K562 (cell line): ENCODE data around the gene HPS1. TPM values are rescaled to one million over a fixed set of nuclear protein-coding genes. Genes with fewer than 3 reads are reported as not detected.

Experiments
- ATAC-seq: fragments of 200-7000 bp; cut with Tn5 transposase; 3 replicates; pipeline ENCODE4 v1.9.1; 2020; ENCODE audit warnings: moderate library complexity
- BruUV-seq: library from RNA; stranded (reverse); fragments of 400-500 nt; replicated peaks from 2 replicates; lab custom pipeline; 2021; lab: Mats Ljungman, UMichigan
- CTCF ChIA-PET: fragments of 300-600 bp; formaldehyde crosslinking; extraction: SDS; loops from one replicate; lab custom pipeline; 2021; ENCODE audit warnings: low intra/inter-chr PET ratio; lab: Yijun Ruan, JAX
- POLR2A ChIA-PET: fragments of 300-600, 350-650 bp; sonication (Branson Sonifier 250); formaldehyde crosslinking; extraction: SDS; loops from one replicate; lab custom pipeline; 2021; ENCODE audit warnings: antibody characterized with exemption, inconsistent platforms; lab: Yijun Ruan, JAX
- DNase-seq, 4 experiments: peaks; one replicate each; pipeline versions ENCODE4 v3.0.0 to v3.0.0-alpha.2; 2011 to 2018; ENCODE audit warnings: low spot score in 3 of 4, mixed read lengths in 3 of 4; ENCODE audit errors: extremely low read depth in 1 of 4
- FAIRE-seq: peaks from 2 replicates; lab custom pipeline; 2011; peaks lifted over from hg19 to GRCh38; lab: Jason Lieb, UNC
- H2AFZ ChIP-seq: 2 replicates; pipeline ENCODE4 v1.6.0; 2011; ENCODE audit warnings: low read depth, low read length, control low read depth, inconsistent platforms
- H3K27ac ChIP-seq: fragments of 200-600 bp; 3 replicates; pipeline ENCODE4 v1.8.0; 2011; ENCODE audit warnings: low read depth, mild to moderate bottlenecking, control low read depth, inconsistent platforms, low read length, moderate library complexity, mixed read lengths; ENCODE audit errors: extremely low read depth
- H3K27me3 ChIP-seq, 2 experiments: fragments of 300-600 bp in 1 of 2; 2 replicates in 1 of 2; 3 replicates in 1 of 2; pipeline versions ENCODE4 v1.6.0 to v1.8.0; 2011; ENCODE audit warnings: inconsistent platforms in 2 of 2, low read length in 2 of 2, mild to moderate bottlenecking in 1 of 2, mixed read lengths in 1 of 2, moderate library complexity in 1 of 2; ENCODE audit not compliant: control insufficient read depth in 2 of 2, insufficient read depth in 2 of 2
- H3K36me3 ChIP-seq: fragments of 300-600 bp; 3 replicates; pipeline ENCODE4 v1.8.0; 2011; ENCODE audit warnings: mild to moderate bottlenecking, low read length, inconsistent platforms; ENCODE audit not compliant: control insufficient read depth, insufficient read depth
- H3K4me1 ChIP-seq, 2 experiments: fragments of 200-600 bp in 1 of 2; replicated peaks in 1 of 2; 2 replicates in 1 of 2; 3 replicates in 1 of 2; pipeline versions ENCODE4 v1.5.1 to v1.8.0; 2011; ENCODE audit warnings: inconsistent platforms in 2 of 2, low read length in 2 of 2, mild to moderate bottlenecking in 1 of 2, mixed read lengths in 1 of 2, moderate library complexity in 1 of 2; ENCODE audit not compliant: control insufficient read depth in 2 of 2, insufficient read depth in 2 of 2
- H3K4me2 ChIP-seq: 2 replicates; pipeline ENCODE4 v1.6.1; 2011; ENCODE audit warnings: low read length, control low read depth, inconsistent platforms, mixed read lengths; ENCODE audit not compliant: insufficient read depth
- H3K4me3 ChIP-seq: fragments of 200-600 bp; sonication (generic), shearing (Covaris generic); 2 replicates; pipeline ENCODE4 v1.5.1; 2016; ENCODE audit warnings: control low read depth, inconsistent platforms
- H3K79me2 ChIP-seq: fragments of 200-600 bp; 3 replicates; pipeline ENCODE4 v1.8.0; 2011; ENCODE audit warnings: low read length, inconsistent platforms; ENCODE audit not compliant: control insufficient read depth, insufficient read depth
- H3K9ac ChIP-seq, 2 experiments: 2 replicates each; pipeline versions ENCODE4 v1.6.0 to v1.6.1; 2011; ENCODE audit warnings: low read depth in 2 of 2, low read length in 2 of 2, control low read depth in 1 of 2, inconsistent platforms in 1 of 2, mild to moderate bottlenecking in 1 of 2, mixed read lengths in 1 of 2; ENCODE audit not compliant: insufficient read depth in 1 of 2
- H3K9me1 ChIP-seq: one replicate; pipeline ENCODE4 v1.6.0; 2011; ENCODE audit warnings: inconsistent platforms, mild to moderate bottlenecking, low read length, moderate library complexity; ENCODE audit not compliant: control insufficient read depth, insufficient read depth
- H3K9me3 ChIP-seq: replicated peaks from 2 replicates; pipeline ENCODE4 v1.5.1; 2011; ENCODE audit warnings: low read depth, low read length, inconsistent platforms; ENCODE audit not compliant: control insufficient read depth, insufficient read depth
- H4K20me1 ChIP-seq: replicated peaks from 2 replicates; pipeline ENCODE4 v1.6.1; 2011; ENCODE audit warnings: low read length, inconsistent platforms, mixed read lengths; ENCODE audit not compliant: control insufficient read depth, insufficient read depth
- CREB3 ChIP-seq: fragments of 450-650 bp; conservative IDR thresholded peaks from 2 replicates; pipeline ENCODE4 v1.6.1; 2016; ENCODE audit warnings: missing genetic modification characterization, low read depth, mild to moderate bottlenecking, missing compliant biosample characterization, moderate library complexity
- DIDO1 ChIP-seq: fragments of 450-650 bp; IDR thresholded peaks from 2 replicates; pipeline ENCODE4 v1.6.1; 2016; ENCODE audit warnings: low read depth, missing biosample characterization, missing genetic modification characterization
- HES1 ChIP-seq: fragments of 450-650 bp; IDR thresholded peaks from 2 replicates; pipeline ENCODE4 v1.6.1; 2016; ENCODE audit warnings: low read depth, mild to moderate bottlenecking, moderate library complexity
- L3MBTL2 ChIP-seq: fragments of 450-650 bp; IDR thresholded peaks from 2 replicates; pipeline ENCODE4 v1.6.1; 2016; ENCODE audit warnings: mild to moderate bottlenecking, moderate library complexity
- MEF2D ChIP-seq: conservative IDR thresholded peaks from 2 replicates; pipeline ENCODE4 v1.6.1; 2016; ENCODE audit warnings: low read depth, missing genetic modification characterization, missing compliant biosample characterization
- TARDBP ChIP-seq: fragments of 450-650 bp; IDR thresholded peaks from 2 replicates; pipeline ENCODE4 v1.6.1; 2016
- TRIM25 ChIP-seq: fragments of 450-650 bp; IDR thresholded peaks from 2 replicates; pipeline ENCODE4 v1.7.0; 2016; ENCODE audit warnings: borderline replicate concordance
- ZNF79 ChIP-seq: fragments of 250-450 bp; sonication (Bioruptor Pico); IDR thresholded peaks from 2 replicates; pipeline ENCODE4 v1.4.0; 2020; ENCODE audit warnings: low read depth, mild to moderate bottlenecking, moderate library complexity
- WGBS: fragments of 100-300 bp; shearing (Covaris generic); methylation state at CpG from one replicate; pipeline ENCODE4 v1.1.6; 2016; ENCODE audit warnings: low coverage, mixed read lengths; ENCODE audit not compliant: insufficient coverage; ENCODE audit errors: missing lambda C conversion rate; 5-methylcytosine and 5-hydroxymethylcytosine counted together
- in situ Hi-C: fragments of 300-500 bp; cut with MboI; formaldehyde crosslinking; loops from 4 replicates; pipeline ENCODE4 v1.15.0; 2018; ENCODE audit warnings: inconsistent platforms, mixed read lengths
- intact Hi-C: fragments of 100-400 bp; cut with micrococcal nuclease; formaldehyde crosslinking; loops from 2 replicates; pipeline ENCODE4 v1.14.2; 2022
- polyA plus RNA-seq, 8 experiments: library from polyadenylated mRNA; depleted of rRNA in 4 of 8; stranded (reverse) in 5 of 8; unstranded in 3 of 8; fragments of >200 nt; fragmentation: Nextera tagmentation in 2 of 8; fragmentation: Illumina TruSeq in 1 of 8; extraction: Ambion mirVana in 2 of 8; extraction: Trizol in 1 of 8; gene quantifications; 2 replicates each; pipeline versions ENCODE4 v1.2.1 to v1.2.3, GENCODE V29; 2011 to 2014; ENCODE audit warnings: inconsistent platforms in 1 of 8, missing spikeins in 1 of 8
- total RNA-seq, 7 experiments: library from RNA; depleted of rRNA in 6 of 7; stranded (reverse); fragments of >200 nt in 6 of 7; fragmentation: Illumina TruSeq in 2 of 7; extraction: Trizol in 2 of 7; gene quantifications; 2 replicates each; pipeline versions ENCODE4 v1.2.1 to v1.2.3, GENCODE V29; 2011 to 2021; ENCODE audit warnings: low replicate concordance in 1 of 7

HPS1 gene
- total and polyA plus RNA-seq, 9 of the 15 experiments (the other 6 are each of a cell fraction or from before 2014, with no cell fraction given): 18.1 to 43.6 (median 26.3) TPM

- Histone ChIP-seq H3K9ac (no peak overlapping the region), H3K27ac (no peak overlapping the region), H3K36me3 (peaks cover 61% of the 10 kb centered on the region; the same call in 2 of the 3 replicates), H3K27me3 (no peaks in the 10 kb centered on the region), H3K4me1 (peaks cover 0 to 9% of the 10 kb centered on the region in 2 experiments; a peak in 1 of 5 replicates), H3K79me2 (no peaks in the 10 kb centered on the region), H3K9me3 (no peaks in the 10 kb centered on the region), H3K4me3 (no peak overlapping the region), H4K20me1 (no peaks in the 10 kb centered on the region), H3K9me1 (no peaks in the 10 kb centered on the region), H3K4me2 (no peak overlapping the region), H2AFZ (no peak overlapping the region)
- CTCF ChIA-PET: no interaction called here
- ATAC-seq (no peak), FAIRE-seq (no peak), DNase-seq (no peak)
- in situ Hi-C loops (loop anchor here (10.0 kb wide), 1 partner anchor 235 kb away; no protein-coding TSS in a partner anchor), intact Hi-C loops (loop anchor here (5.0 kb wide), 1 partner anchor 233 kb away; no protein-coding TSS in a partner anchor)
- TF ChIP-seq TARDBP (no peak), DIDO1 (tag) (no peak), MEF2D (no peak)
- WGBS: 97% methylated on average over 13 of the region's 22 CpGs
- BruUV-seq: no TSS peak
- POLR2A ChIA-PET: interaction anchor here (1.1 kb wide), 1 partner anchor 37 kb away, joined by 4 read pairs; no protein-coding TSS in a partner anchor
These were observed 17.2 kb downstream of the HPS1 start for GRCh38 chr10:98429320-98430072.

- H3K9ac ChIP-seq: no peak overlapping the region
- ATAC-seq (no peak), DNase-seq (no peak), FAIRE-seq (no peak)
- 93% methylated on average over 5 of the region's 7 CpGs for WGBS
- no TSS peak for BruUV-seq
- H3K4me2 ChIP-seq: no peak overlapping the region
- no peaks in the 10 kb centered on the region for H3K27me3 ChIP-seq
- in situ Hi-C loops: loop anchor here (10.0 kb wide), 1 partner anchor 238 kb away; no protein-coding TSS in a partner anchor
- no peak overlapping the region for H3K4me3 ChIP-seq
- intact Hi-C loops: loop anchor here (5.0 kb wide), 1 partner anchor 235 kb away; no protein-coding TSS in a partner anchor
- no peaks in the 10 kb centered on the region for H3K9me3 ChIP-seq
- H3K36me3 ChIP-seq: peaks cover 53% of the 10 kb centered on the region; the same call in 2 of the 3 replicates
- no peak overlapping the region for H2AFZ ChIP-seq
- peaks cover 0 to 9% of the 10 kb centered on the region in 2 experiments; a peak in 1 of 5 replicates for H3K4me1 ChIP-seq
- H3K27ac ChIP-seq: no peak overlapping the region
- no peaks in the 10 kb centered on the region for H3K79me2 ChIP-seq
- H3K9me1 ChIP-seq: no peaks in the 10 kb centered on the region
- H4K20me1 ChIP-seq: no peaks in the 10 kb centered on the region
- CTCF ChIA-PET: no interaction called here
- POLR2A ChIA-PET: interaction anchor here (0.6 to 1.0 kb wide), 3 partner anchors 9 to 32 kb away, joined by 3 read pairs; no protein-coding TSS in a partner anchor
- TF ChIP-seq ZNF79 (no peak), TRIM25 (no peak), HES1 (no peak), CREB3 (tag) (no peak), L3MBTL2 (no peak)
These were observed 19.7 kb downstream of the HPS1 start for GRCh38 chr10:98427011-98427515.
